Activated CD8-positive, alpha-beta memory T cell treated with anti-CD3 and anti-CD28 coated beads for 24 hours (primary cell): Measurements from ENCODE around the gene FAM184A.
"Not testable (repeated sequence)": the region's sequence is repeated elsewhere in the genome, so short reads cannot be mapped to it uniquely, and the experiment has no call there.

Source experiments
- DNase-seq: peaks from one replicate; pipeline ENCODE4 v3.0.0-alpha.2; 2020

FAM184A gene

GRCh38 chr6:119078376-119079282 is at the start of gene FAM184A:
TSS of gene FAM184A (minus strand) at chr6:119078664. CDS start at chr6:119078299, 365 bp downstream.
- peak; percentile 84 for DNase-seq

GRCh38 chr6:119127627-119128026 is 49.2 kb upstream of the FAM184A start:
- no peak for DNase-seq

GRCh38 chr6:119126826-119127225 is 48.4 kb upstream of the FAM184A start:
- no peak for DNase-seq

- no peak for DNase-seq
Observed at GRCh38 chr6:119126140-119126539, 47.7 kb upstream of the FAM184A start.

GRCh38 chr6:119125576-119125975 is 47.1 kb upstream of the FAM184A start:
- DNase-seq: no peak

GRCh38 chr6:119124079-119124824 is 45.8 kb upstream of the FAM184A start:
- DNase-seq: no peak

GRCh38 chr6:119122336-119122735 is 43.9 kb upstream of the FAM184A start:
- DNase-seq: no peak

GRCh38 chr6:119121367-119121766 is 42.9 kb upstream of the FAM184A start:
- DNase-seq: no peak

- DNase-seq: no peak
Observed at GRCh38 chr6:119119989-119120388, 41.5 kb upstream of the FAM184A start.

- DNase-seq: not testable (repeated sequence)
Observed at GRCh38 chr6:119119062-119119461, 40.6 kb upstream of the FAM184A start.

- no peak for DNase-seq
Observed at GRCh38 chr6:119116712-119117281, 38.3 kb upstream of the FAM184A start.

- DNase-seq: no peak
Observed at GRCh38 chr6:119113961-119114360, 35.5 kb upstream of the FAM184A start.

GRCh38 chr6:119112812-119113530 is 34.5 kb upstream of the FAM184A start:
- no peak for DNase-seq

GRCh38 chr6:119110601-119111548 is 32.4 kb upstream of the FAM184A start:
- DNase-seq: no peak

GRCh38 chr6:119109654-119110325 is 31.3 kb upstream of the FAM184A start:
- no peak for DNase-seq

GRCh38 chr6:119108076-119108475 is 29.6 kb upstream of the FAM184A start:
- DNase-seq: no peak

- DNase-seq: no peak
Observed at GRCh38 chr6:119105282-119105681, 26.8 kb upstream of the FAM184A start.

- no peak for DNase-seq
Observed at GRCh38 chr6:119102901-119103300, 24.4 kb upstream of the FAM184A start.

- DNase-seq: no peak
Observed at GRCh38 chr6:119100115-119100514, 21.7 kb upstream of the FAM184A start.

GRCh38 chr6:119097815-119098361 is 19.4 kb upstream of the FAM184A start:
- DNase-seq: not testable (repeated sequence)
